Vagina (tissue), 2 donors: ENCODE data around the gene EPS8L2.

Source experiments
- CTCF ChIP-seq, 3 experiments: fragments of 450-650 bp in 2 of 3; fragments of 200-600 bp in 1 of 3; sonication (generic) in 1 of 3; IDR thresholded peaks; one replicate each; pipeline ENCODE4 v1.5.1; 2017 to 2019; ENCODE audit warnings: antibody characterized with exemption in 3 of 3, mild to moderate bottlenecking in 2 of 3, moderate library complexity in 2 of 3
- POLR2A ChIP-seq, 2 donors: fragments of 450-650 bp; IDR thresholded peaks; one replicate each; pipeline ENCODE4 v1.6.1; 2017; ENCODE audit warnings: antibody characterized with exemption in 2 of 2, mild to moderate bottlenecking in 2 of 2, moderate library complexity in 2 of 2
- POLR2AphosphoS5 ChIP-seq, 2 donors: sonication (generic); formaldehyde crosslinking; IDR thresholded peaks; one replicate each; pipeline ENCODE4 v1.9.0; 2017; ENCODE audit warnings: antibody characterized with exemption in 2 of 2, mild to moderate bottlenecking in 2 of 2, low read depth in 1 of 2; ENCODE audit not compliant: insufficient read depth in 1 of 2

- TF ChIP-seq CTCF (IDR thresholded peaks at IDR 0.05) (no peak), POLR2A (IDR thresholded peaks at IDR 0.05) (no peak), POLR2AphosphoS5 (IDR thresholded peaks at IDR 0.05; ENCODE audit: insufficient read depth in 1 of 2, low read depth in 1 of 2) (no peak)
These were observed 15.0 kb upstream of the EPS8L2 start for GRCh38 chr11:690738-691633.
